HG03520 (cell line): ENCODE results near the gene FAAP20.

ENCODE experiments used
- ATAC-seq: cut with Tn5 transposase; IDR thresholded peaks from one replicate; pipeline ENCODE4 v1.9.1; 2021; ENCODE audit warnings: mild to moderate bottlenecking, moderate library complexity; ENCODE audit not compliant: unreplicated experiment

The FAAP20 gene

DNA sequence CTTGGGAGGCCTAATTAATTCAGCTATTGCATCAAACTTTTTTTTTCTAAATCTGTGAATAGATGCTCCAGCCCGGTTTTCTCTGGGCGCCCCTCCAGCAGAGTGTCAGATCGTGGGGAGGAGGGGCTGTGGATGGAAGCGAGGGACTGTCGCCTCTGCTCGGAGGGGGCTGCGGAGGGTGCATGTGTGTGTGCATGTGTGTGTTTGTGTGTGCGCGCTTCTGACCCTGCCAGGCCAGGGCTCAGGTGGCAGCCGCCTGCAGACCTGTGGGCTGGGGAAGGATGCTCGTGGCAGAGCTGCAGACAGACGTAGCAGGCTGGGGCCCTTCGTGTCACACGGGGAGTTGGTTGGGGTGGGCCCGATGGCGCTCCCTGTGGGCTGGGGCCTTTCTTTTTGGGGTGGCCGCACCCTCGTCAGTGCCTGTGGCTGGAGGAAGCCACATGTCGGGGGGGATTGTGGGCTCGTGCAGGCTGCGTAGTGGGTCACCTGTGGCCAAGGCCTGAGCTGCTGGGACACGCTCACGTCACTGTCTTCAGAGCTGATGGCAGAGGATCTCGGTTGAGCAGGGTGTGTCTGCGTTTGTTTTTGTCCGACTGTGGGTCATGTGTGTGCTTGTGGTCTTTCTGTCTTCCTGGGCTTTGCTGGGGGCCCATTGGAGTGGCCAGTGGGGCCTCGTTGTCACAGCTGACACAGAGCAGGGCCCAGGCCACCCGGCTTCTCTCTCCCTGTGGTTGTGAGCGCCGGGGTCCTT is 36.4 kb upstream of the FAAP20 start:
- ATAC-seq: no peak

DNA sequence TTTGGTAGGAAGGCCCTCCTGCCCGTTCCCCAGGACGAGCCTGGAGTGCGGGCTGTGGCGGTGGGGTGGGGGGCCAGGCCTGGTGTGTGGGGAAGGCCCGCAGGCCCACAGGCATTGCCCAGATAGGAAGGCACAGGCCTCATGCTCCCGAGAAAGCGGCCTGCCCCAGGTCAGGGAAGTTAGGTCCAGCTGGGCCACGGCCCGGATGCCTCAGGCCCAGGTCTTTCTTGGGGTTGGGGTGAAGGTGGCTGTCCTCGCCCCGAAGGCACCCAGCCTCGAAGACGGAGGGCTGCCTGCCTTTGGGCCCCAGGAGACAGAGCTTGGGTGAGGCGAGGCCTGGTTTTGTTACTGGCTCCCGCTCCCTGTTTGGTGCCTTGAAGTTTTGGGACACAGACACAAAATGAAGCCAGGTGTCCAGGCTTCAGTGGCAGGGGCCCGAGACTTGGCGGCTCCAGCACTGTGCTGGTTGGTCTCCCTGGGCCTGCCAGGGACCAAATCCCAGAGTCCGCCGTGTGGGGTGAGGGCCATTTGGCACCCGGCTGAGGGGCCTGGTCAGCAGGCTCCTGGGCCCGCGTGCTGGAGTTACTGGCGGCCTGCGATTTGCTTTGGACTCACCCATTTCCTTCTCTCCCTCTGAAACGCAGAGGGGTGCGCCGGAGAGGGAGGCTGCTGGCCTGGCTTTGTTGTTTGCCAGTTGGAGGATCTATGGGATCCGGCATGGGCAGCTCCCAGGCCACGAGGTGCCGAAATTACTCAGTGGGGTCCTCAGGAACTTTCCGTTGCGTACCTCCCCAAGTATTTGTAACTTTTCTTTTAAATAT is 35.5 kb upstream of the FAAP20 start:
- ATAC-seq: no peak

DNA sequence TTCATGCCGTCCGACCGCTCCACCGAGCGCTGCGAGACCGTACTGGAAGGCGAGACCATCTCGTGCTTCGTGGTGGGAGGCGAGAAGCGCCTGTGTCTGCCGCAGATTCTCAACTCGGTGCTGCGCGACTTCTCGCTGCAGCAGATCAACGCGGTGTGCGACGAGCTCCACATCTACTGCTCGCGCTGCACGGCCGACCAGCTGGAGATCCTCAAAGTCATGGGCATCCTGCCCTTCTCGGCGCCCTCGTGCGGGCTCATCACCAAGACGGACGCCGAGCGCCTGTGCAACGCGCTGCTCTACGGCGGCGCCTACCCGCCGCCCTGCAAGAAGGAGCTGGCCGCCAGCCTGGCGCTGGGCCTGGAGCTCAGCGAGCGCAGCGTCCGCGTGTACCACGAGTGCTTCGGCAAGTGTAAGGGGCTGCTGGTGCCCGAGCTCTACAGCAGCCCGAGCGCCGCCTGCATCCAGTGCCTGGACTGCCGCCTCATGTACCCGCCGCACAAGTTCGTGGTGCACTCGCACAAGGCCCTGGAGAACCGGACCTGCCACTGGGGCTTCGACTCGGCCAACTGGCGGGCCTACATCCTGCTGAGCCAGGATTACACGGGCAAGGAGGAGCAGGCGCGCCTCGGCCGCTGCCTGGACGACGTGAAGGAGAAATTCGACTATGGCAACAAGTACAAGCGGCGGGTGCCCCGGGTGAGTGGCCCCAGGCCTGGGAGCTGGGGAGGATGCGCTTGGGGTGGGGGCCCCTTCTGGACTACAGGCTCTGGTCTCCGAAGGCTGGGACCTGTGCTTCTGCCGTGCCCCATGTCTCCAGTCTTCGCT is 34.7 kb upstream of the FAAP20 start:
- ATAC-seq: no peak

DNA sequence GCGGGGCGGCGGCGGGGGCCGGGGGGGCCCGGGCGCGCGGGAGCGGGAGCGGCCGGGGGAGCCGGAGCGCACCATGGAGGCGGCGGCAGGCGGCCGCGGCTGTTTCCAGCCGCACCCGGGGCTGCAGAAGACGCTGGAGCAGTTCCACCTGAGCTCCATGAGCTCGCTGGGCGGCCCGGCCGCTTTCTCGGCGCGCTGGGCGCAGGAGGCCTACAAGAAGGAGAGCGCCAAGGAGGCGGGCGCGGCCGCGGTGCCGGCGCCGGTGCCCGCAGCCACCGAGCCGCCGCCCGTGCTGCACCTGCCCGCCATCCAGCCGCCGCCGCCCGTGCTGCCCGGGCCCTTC is 34.1 kb upstream of the FAAP20 start:
- ATAC-seq: no peak

DNA sequence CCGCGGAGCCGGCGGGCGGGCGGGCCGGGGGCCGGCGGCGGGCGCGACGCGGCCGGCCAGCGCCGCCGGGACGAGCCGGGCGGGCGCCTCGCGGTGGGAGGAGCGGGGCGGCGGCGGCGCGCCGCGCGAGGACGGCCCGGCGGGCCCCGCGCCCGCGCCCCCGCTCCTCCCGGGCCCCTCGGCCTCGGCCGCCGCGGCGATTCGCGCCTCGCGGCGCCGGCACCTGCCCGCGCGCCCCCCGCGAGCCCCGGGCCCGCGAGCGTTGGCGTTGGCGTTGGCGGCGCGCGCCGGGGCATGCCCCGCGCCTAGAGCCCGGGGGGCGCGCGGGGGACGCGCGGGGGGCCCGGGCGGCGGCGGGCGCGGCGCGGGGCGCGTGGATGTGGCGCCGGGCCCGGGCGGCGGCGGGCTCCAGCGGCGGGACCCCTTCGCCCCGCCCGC is 33.6 kb upstream of the FAAP20 start, which contains the start of gene SKI:
Gene SKI, plus strand, starts transcription at position 163 of the 438 bp plus-strand sequence. CDS start 448 bp downstream, outside the sequence.
- no peak for ATAC-seq

DNA sequence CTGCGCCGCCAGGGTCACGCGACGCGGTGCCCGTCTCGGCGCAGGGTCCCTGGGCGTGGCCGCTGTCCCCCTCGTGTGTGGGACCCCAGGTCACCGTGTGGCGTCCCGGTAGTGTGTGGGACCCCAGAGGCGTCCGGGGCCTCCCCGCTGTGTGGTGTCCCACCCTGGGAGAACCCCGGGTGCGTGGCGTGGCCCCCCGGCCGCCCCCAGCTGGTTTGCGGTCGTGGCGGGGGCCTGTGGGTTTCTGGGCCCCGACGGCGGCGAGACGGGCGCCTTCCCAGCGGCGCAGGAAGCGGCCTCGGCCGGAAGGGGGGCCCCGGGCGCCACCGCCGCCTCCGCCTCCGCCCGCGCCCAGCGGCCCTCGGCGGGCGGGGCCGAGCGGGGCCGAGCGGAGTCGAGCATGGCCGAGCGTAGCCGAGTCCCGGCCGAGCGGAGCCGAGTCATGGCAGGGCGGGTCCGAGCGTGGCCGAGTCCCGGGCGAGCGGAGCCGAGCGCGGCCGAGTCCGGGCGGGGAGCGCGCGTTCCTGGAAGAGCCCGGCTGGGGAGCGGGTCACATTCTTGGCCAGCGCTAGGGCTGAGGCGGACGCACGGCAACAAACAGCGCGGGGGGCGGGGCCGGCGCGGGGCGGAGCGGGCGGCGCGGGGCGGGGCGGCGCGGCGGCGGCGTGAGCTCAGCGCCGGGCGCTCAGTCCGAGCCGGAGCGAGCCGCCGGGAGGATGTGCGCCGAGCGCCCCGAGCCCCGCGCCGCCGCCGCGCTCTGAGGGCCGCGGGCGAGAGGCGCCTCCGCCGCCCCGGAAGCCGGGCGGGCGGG is 33.0 kb upstream of the FAAP20 start:
- peak; percentile 84 for ATAC-seq

DNA sequence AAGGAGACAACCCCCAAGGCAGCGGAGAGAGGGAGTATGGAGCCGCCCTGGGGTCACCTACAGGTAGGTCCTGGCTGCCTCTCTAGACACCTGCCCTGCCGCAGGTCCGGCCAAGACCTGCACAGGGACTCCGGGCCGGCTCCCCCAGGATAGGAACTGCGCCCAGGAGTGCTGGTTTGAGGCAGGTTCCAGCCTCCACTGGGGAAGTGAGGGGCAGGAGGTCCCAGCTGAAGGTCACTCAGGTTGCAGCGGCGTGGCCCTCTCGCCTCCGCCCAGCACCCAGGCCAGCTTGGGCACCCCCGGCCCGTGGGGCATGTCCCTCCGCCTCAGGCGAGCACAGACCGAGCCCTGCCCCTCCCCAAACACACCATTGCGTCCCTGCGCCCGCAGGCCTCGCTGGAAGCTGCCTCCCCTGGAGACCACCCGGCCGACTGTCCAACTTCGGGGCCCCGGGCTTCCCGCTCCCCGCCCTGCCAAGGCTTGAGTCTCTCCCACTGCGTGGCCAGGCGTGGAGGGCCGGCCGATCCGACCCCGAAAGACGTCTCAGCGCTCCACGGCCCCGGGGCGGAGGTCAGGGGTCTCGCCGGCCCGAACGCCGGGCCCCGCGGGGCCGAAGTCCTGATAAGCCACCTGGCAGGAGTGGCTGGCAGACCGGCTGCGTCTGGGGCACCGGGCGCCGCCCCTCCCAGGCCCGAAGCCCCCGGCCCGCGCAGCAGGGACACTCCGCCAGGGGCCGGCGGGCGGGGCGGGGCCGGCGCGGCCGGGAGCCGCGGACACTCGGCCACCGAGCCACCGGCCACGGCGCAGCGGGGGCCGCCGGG is 32.2 kb upstream of the FAAP20 start:
- peak; percentile 4 for ATAC-seq

DNA sequence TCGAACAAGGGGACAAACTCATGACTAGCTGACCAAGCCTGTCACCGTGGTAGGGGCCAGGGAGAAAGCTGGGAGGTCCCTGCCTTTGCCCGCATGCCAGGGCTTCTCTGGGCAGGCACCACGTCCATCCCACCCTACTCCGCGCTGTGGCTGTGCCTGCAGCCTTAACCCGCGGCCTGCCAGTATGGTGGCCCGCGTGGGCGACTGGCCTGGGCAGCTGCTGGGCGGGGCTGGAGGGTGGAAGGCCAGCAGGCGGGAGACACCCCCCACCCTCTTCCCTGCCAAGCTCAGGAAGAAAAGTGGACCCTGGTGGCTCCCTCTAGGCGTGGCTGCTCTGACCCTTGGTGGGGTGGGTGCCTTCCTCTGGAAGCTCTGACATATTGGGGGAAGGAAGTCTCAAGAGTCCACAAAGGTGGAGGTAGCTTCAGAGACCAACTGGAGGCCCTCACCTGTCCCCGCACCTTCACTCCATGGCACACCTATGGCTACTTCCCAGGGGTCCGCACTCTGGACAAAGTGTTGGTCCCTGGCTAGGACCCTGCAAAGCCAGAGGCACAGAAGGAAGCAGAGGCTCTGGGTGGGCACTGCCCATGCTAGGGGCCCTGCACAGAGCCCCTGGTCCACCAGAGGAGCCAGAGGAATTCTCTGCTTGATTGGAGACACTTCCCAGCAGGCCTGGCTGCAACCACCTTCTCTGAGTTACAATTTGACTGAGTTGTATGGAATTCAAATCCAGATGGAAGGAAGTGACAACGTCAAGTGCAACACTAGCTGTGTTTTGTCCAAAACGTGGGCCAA is 30.3 kb upstream of the FAAP20 start:
- no peak for ATAC-seq

DNA sequence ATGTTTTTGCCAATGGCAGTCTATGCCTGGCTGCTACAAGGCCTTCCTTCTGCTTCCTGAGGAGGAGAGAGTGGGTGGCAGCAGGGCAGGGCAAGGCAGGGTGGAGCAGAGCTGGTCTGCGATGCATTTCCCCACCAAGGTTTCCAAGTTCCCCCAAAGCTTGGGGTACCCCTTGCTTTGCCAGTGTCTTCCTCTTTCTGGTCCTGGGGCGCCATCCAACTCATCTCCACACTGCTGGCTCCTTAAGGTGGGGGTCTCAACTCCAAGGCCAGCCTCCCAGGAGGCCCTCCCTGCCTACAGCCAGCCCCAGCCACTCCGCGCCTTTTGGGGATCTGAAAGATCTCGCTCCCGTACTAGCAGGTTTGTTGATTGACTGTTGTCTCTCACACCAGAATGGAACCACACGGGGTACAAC is 29.6 kb upstream of the FAAP20 start:
- ATAC-seq: no peak

DNA sequence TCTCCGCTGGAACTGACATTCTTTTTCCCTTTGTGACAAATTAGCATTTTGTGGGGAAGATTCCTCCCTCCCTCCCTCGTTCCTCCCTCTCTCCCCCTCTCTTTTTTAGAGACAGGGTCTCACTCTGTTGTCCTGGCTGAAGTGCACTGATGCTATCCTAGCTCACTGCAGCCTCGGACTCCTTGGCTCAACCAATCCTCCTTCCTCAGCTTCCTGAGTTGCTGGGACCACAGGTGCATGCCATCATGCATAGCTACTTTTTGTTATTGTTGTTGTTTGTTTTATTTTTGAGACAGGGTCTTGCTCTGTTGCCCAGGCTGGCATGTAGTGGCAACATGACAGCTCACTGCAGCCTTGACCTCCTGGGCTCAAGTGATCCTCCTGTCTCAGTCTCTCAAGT is 26.7 kb upstream of the FAAP20 start:
- no peak for ATAC-seq

DNA sequence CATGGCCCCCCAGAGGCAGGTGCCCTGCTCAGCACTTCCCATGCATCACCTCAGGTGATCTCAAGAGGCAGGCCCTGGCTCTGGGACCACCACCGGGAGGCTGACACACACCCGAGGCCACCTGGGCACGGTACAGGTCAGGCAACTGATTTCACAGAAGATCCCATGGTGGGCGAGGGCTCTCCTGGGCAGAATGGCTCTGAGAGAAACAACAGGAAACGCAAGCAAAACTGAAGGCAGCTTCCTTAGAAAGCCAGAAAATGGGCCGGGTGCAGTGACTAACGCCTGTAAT is 22.1 kb upstream of the FAAP20 start:
- ATAC-seq: no peak

DNA sequence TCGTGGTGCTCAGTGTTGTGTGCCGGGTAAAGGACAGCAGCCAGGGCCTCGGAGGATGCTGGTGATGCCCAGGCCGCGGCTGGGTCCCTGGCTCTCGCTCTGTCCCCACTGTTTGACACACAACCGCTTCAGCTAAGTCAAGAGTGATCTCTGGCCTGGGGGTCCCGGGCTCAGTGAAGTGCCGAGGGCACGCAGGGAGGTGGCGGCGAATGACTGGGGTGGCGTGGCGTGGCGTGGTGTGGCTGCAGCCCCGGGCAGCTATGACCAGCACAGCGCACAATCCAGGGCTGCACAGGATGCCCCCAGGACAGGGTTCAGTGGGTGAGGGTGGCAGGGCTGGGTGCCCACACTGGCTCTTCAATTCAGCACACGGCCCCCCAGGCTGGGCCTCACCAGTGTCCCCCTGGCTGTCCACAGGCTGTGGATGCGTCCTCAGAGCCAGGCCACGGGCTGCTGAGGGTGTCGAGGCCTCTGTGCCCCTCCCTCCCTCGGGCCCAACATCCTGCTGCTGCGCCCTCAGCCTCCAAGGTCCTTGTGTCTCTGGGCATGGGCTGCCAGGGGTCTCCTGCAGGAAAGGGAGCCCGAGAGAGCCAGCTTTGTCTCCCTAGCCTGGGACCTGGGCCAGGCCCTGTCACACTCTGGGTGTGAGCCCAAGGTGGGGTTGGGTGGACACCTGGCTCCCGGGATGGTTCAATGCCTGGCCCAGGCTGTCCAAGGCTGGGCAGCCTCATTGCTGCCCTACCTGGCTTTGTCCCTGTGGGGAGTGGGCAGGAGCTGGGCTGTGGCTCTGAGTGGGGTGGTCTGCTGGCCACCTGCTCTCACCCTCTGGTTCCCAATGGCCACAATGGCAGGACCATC is 21.6 kb upstream of the FAAP20 start:
- ATAC-seq: no peak

DNA sequence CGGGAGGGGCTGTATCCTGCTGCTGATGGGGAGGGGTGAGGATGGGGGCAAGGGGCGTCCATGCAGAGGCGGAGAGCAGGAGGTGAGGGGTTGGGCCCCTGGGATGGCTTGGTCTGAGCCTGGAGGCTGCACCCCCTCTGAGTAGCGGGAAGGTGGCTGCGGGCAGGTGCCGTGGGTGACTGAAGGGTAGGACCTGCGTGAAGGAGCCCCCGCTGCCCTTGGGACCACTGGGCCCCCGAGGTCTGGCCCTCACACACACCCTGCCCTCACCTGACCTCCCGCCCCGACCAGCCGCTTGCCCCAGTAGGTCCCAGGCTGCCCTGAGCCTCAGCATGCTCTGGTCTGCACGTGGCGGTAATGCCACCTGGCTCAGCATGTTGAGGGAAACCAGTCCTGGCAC is 20.8 kb upstream of the FAAP20 start:
- ATAC-seq: no peak

DNA sequence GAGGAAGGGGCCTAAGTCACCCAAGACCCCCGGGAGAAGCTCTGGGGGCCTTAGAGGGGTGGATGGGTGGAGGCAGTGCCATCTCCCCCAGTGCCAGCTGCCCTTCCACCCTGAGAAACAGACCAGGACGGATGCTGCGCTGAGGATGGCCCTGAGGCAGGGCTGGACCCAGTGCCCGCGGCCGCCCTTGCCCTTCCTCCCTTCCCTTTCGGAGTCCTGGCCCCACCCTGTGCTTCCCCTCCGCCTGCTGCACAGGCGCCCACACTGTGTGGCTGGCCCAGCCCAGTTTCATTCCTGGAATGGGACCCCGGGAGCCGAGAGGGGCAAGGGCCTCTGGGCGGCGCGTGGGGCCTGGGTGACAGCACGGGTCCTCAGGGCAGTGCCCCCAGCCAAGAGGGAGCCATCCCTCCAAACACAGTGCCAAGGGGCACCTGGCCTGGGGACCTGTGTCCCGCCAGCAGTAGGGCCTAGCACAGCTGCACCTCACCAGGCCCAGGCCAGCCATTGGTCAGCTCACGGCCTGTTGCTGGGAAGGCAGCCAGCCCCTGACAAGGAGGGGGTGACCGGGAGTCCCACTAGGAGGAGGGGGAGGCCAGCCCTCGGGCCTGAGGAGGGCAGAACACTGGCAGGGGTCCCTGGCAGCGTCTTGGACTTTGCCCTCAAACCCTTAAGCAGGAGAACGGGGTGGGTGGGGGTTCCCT is 20.1 kb upstream of the FAAP20 start:
- ATAC-seq: no peak

DNA sequence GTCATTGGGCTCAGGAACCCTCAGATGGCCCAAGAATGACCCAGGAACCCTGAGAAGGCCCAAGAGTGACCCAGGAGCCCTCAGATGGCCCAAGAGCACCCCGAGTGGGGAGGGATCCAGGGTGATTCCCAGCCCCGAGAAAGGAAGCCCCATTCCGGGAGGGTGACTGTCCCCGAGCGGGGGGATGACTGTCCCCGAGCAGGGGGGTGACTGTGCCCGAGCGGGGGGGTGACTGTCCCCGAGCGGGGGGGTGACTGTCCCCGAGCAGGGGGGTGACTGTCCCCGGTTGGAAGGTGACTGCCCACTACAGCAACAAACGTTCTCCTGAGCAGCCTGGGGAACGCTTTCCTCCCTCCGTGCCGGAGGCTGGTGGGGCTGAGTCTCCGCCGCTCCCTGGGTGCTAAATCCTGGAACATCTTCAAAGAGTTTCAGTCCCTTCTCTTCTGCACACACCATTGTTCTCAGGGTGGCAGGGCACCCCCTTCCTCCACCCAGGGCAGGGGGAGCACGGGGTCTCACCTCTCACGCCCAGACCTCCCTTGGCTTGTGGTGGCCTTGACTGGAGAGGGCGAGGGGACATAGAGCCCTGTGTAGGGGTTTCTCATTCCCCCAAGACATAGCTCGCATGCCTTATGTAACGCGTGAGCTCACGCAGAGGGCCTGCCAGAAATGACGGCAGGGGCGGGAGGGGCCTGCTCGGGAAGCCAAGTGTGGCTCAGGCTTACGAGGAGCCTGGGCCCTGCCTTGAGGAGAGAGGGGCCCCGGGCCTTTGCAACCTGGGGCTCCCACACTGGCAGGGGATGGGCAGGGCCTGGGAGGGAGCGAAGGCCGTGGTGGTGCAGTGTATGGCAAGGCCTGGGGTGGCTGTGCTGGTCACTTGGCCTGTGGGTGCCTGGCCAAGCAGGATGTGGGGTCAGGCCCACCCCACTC is 19.3 kb upstream of the FAAP20 start:
- no peak for ATAC-seq
